Skin of body (tissue), 2 donors: ENCODE measurements around the gene CDC42BPG. TPM values are rescaled to one million over a fixed set of nuclear protein-coding genes. Genes with fewer than 3 reads are reported as not detected.
"Not testable (repeated sequence)": the region's sequence is repeated elsewhere in the genome, so short reads cannot be mapped to it uniquely, and the experiment has no call there.

Experiments
- DNase-seq: peaks from one replicate; lab custom pipeline; 2025; lab: John Stamatoyannopoulos, UW
- total RNA-seq: library from RNA; depleted of rRNA; stranded (reverse); fragments of >200 nt; gene quantifications from one replicate; pipeline ENCODE4 v1.2.3, GENCODE V29; 2014

Gene CDC42BPG
- total RNA-seq, 1 donor from 2014 or later = 9.7 TPM

- no peak for DNase-seq
Observed at GRCh38 chr11:64849598-64850356, 5.3 kb upstream of the CDC42BPG start.

DNA sequence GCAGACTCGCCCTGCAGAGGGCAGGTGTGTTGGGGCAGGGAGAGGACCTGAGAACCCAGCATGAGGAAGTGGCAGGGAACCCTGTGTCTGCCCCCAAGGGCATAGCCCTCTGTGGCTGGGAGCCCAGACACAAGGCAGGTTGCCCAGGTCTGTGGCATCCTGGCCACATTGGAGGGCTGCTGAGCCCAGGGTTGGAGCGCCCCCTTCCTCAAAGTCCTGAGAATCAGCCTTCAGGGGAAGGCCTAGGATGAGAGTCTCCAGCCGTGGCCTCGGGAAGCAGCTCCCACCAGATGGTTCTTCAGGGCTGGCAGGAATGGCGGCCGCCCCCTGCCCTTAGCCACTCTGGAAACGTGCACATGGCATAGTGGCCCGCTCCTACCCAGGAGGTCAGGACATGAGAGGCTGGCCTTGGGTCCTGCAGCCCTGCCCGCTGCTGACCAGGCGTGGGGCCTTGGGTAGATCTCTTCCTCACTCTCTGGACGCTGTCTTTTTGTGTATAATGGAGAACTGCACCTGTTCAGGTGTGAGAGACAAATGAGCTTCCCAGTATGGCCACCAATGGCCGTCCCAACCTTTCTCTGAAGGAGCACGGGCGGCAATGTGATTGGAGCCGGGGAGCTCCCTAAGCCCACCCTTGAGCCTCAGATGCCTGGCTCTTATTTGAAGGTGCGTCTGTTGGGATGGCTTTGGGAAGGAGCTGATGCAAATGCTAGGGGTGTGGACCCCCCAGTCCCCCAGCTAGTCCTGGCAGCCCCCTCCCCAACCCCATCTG is 4.6 kb upstream of the CDC42BPG start:
- no peak for DNase-seq

DNA sequence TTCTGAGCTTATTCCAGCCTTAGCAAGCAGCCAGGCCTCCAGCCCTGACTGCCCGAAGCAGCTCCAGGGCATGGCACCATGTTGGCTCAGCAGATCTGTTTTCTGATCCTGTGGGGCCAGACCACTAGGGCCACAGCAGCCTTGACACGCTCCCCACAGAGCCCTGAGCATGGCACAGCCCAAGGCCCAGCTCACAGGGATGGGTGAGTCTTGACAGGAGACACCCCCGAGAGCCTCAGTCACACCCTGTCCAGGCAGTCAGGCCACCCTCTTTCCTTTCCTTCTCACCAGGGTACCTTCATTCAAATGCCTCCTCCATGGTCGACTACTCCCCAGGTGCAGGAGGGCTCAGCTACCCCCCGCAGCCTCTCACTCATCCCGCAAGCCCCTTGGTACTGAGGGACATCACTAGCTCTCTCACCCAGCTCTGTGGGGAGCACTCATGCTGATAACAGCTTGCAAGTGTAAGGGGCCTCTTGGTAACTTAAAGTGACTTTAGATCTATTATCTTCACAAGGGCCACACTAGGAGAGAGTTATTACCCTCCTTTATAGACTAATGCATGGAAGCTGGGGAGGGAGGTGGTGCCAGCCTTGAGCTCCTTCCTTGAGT is 3.9 kb upstream of the CDC42BPG start:
- DNase-seq = no peak

GRCh38 chr11:64846998-64847666 is 2.7 kb upstream of the CDC42BPG start:
- DNase-seq = peak; percentile 64

- not testable (repeated sequence) for DNase-seq
Observed at GRCh38 chr11:64845776-64846129, 1.3 kb upstream of the CDC42BPG start.

- no peak for DNase-seq
Observed at GRCh38 chr11:64845129-64845775, 799 bp upstream of the CDC42BPG start.

GRCh38 chr11:64843686-64844329 is 645 bp downstream of the CDC42BPG start:
- peak; percentile 49 for DNase-seq

DNA sequence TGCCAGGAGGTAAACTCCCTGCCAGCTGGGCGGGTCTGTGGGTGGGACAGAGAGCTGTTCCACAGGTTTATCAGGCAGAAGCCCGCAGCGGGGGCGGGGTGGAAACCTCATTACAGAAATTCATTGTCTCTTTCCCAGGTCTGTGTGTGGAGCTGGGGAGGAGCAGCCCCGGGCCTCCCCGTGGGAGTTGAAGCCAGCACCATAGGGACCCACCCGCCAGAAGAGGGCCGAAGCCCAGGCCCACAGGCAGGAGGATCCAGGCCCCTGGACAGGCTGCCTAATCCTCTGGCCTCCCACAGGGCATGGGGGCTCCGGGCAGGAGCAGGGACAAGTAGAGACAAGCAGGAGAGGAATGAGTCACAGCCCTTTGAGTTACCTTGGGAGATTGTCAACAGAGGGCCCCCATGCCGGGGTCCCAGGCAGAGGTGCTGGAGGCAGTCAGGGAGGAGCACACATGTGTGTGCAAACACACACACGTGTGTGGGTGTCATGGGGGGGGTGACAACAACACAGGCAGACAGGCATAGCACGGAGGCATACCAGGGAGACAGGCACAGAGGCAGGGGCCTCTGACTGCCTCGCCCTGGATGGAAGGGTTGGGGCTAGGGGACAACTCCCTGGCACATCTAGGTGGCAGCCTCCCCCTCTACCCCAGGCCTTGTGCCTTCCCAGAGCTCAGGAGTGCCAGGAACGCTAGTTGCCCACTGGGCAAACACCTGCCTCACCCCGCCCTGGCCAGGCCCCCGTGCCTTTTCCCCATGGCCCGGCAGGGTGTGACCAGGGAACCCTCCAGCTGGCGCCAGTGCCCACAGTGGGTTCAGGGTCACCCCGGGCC is 1.4 kb downstream of the CDC42BPG start:
- DNase-seq = no peak

DNA sequence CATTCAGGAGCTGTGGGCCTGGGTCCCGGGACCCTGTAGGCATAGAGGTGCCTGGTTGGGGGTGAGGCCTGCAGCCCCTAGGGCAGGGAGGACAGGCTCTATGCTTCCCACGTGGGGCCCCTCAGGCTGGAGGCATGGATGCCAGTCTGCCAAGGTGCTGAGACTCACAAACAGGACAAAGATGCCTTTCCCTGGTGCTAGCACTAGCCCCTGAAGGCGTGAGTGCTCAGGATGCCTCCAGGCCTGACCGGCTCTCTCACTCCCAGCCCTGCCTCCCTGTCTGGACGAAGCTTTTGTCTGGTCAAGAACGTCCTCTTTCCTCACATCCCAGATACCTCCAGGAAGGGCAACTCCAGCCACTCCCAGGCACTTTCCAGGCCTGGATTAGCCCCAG is 2.1 kb downstream of the CDC42BPG start:
- no peak for DNase-seq

GRCh38 chr11:64841592-64842365 is 2.7 kb downstream of the CDC42BPG start:
- DNase-seq = no peak

GRCh38 chr11:64839887-64840782 is 4.3 kb downstream of the CDC42BPG start:
- DNase-seq = no peak

GRCh38 chr11:64839335-64839734 is 5.1 kb downstream of the CDC42BPG start:
- no peak for DNase-seq

GRCh38 chr11:64838600-64839334 is 5.7 kb downstream of the CDC42BPG start:
- no peak for DNase-seq

DNA sequence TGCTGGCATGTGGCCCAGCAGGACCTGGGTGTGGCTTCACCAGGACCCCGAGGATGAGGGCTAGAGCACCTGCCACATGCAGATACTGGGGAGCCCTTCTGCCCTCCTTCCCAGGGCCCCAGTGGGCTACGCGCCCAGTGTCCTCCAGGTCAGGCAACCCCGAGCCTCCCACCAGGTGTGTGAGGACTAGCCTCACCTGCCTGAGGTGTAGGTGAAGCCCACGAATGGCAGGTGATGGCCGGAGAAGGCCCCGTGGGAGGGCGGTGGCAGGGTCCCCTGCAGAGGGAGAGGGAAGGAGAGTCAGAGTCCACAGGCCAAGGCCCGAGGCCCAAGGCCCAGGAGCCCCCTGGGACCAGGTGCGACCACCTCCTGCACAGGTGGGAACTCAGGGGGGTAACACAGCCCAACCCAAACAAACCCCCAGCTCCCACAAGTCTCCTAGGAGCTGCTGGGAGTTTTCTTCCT is 6.5 kb downstream of the CDC42BPG start:
- DNase-seq = no peak

GRCh38 chr11:64836448-64837072 is 7.9 kb downstream of the CDC42BPG start:
- DNase-seq = no peak

- no peak for DNase-seq
Observed at GRCh38 chr11:64835616-64836447, 8.6 kb downstream of the CDC42BPG start.
